ENCODE results near the gene SOX6.
"Not testable (repeated sequence)": the region's sequence is repeated elsewhere in the genome, so short reads cannot be mapped to it uniquely, and the experiment has no call there.

SOX6 gene

DNA sequence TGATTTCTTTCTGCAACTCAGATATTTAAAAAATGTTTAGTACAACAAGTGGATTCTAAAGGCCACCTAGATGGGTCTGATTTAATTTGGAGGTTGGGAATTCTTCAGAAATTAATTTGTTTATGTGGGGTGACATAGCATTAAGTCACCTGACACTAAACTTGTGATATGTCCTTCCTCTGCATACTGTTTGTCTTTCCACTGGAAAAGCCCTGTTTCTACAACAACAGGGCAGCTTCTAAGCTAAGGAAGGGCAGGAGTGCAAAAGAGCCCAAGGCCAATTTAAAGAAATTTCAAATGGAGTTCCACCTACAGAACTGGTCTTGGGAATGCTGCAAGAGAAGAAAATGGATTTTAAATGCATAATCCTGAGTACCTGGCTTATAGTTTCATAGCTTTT lies 319.2 kb downstream of the SOX6 start:
- Histone ChIP-seq H3K27ac (ENCODE audit: insufficient read depth in 1 of 2, low read depth in 1 of 2, low read length in 2 of 2, poor library complexity in 1 of 2, severe bottlenecking in 2 of 2) (no peak overlapping the region), H3K9me3 (ENCODE audit: control extremely low read depth in 1 of 5, control insufficient read depth in 4 of 5, insufficient read depth in 2 of 5, low read depth in 1 of 5, low read length in 4 of 5) (no peaks in the 10 kb centered on the region), H3K4me3 (ENCODE audit: control insufficient read depth in 1 of 7, extremely low read depth in 1 of 7, insufficient read depth in 4 of 7, low read depth in 2 of 7, low read length in 6 of 7) (no peak overlapping the region), H3K27me3 (replicated peaks in 2 of 5; ENCODE audit: control insufficient read depth in 4 of 5, insufficient read depth in 5 of 5, low read length in 4 of 5) (no peaks in the 10 kb centered on the region), H3K4me1 (ENCODE audit: control extremely low read depth in 1 of 4, control insufficient read depth in 4 of 4, insufficient read depth in 4 of 4, low read length in 3 of 4) (no peaks in the 10 kb centered on the region), H3K36me3 (ENCODE audit: control insufficient read depth in 4 of 4, insufficient read depth in 4 of 4, low read length in 3 of 4) (no peaks in the 10 kb centered on the region)
- ChIA-PET CTCF (interaction anchor here (1.0 kb wide), 1 partner anchor 14 kb away, joined by 3 read pairs; no protein-coding TSS in a partner anchor), POLR2A (no interaction called here)
- DNase-seq, result no peak

DNA sequence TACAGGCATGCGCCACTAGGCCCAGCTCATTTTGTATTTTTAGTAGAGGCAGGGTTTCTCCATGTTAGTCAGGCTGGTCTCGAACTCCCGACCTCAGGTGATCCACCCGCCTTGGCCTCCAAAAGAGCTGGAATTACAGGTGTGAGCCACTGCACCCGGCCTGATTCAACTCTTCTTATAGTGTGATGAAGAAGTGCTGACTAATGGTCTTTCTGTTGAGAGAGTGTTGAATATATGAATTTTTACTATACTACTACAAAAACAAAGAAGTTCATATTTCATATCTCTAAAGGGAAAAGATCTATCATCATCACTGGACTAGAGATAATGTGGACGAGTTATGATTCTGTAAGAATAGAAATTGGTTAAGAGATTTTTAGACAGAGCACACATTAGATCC lies 320.1 kb downstream of the SOX6 start:
- H3K9me3 ChIP-seq (ENCODE audit: control extremely low read depth in 1 of 5, control insufficient read depth in 4 of 5, insufficient read depth in 2 of 5, low read depth in 1 of 5, low read length in 4 of 5), result no peaks in the 10 kb centered on the region
- DNase-seq, result no peak
- H3K36me3 ChIP-seq (ENCODE audit: control insufficient read depth in 4 of 4, insufficient read depth in 4 of 4, low read length in 3 of 4), result no peaks in the 10 kb centered on the region
- no peak overlapping the region for H3K4me3 ChIP-seq (ENCODE audit: control insufficient read depth in 1 of 7, extremely low read depth in 1 of 7, insufficient read depth in 4 of 7, low read depth in 2 of 7, low read length in 6 of 7)
- ChIA-PET CTCF (no interaction called here), POLR2A (no interaction called here)
- WGBS (ENCODE audit: insufficient coverage), result 88% methylated on average over 4 of the region's 6 CpGs
- no peaks in the 10 kb centered on the region for H3K4me1 ChIP-seq (ENCODE audit: control extremely low read depth in 1 of 4, control insufficient read depth in 4 of 4, insufficient read depth in 4 of 4, low read length in 3 of 4)
- H3K27me3 ChIP-seq (replicated peaks in 2 of 5; ENCODE audit: control insufficient read depth in 4 of 5, insufficient read depth in 5 of 5, low read length in 4 of 5), result no peaks in the 10 kb centered on the region
- no peak overlapping the region for H3K27ac ChIP-seq (ENCODE audit: insufficient read depth in 1 of 2, low read depth in 1 of 2, low read length in 2 of 2, poor library complexity in 1 of 2, severe bottlenecking in 2 of 2)

DNA sequence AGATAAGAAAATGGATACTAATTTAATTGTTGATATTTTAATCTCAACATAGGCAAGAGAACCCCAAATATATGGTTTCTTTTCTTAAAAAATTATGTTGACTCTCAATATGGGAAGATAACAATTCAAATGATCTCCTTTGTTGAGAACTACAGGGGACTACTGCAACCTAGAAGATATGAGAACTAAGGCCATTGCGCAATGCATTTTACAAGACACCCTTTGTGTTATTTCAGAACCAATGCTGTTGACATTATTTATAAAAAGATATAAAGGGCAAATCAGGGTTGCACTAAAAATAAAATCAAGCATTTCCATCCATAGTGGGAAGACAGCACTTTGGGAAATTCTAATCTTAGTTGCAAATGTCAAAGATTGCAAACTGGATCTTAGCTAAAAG lies 322.3 kb downstream of the SOX6 start:
- POLR2A ChIA-PET, result no interaction called here

DNA sequence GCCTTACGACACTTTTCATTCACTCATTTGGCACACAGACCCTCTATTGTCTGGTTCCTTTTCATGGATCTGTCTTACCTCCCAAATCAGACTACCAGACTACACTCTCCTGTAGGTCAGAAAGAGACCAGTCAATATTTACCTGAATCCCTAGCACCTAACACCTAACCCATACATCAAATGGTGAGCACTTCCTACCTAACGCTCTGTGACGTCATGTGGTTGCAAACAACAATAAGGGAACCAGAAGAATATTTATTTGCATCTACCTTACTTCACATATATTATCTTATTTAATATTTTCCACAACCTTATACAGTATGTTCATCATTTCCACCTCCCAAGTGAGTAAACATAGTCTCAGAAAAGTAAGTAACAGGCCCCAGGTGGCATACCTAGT lies 323.4 kb downstream of the SOX6 start:
- H3K9me3 ChIP-seq (ENCODE audit: control extremely low read depth in 1 of 5, control insufficient read depth in 4 of 5, insufficient read depth in 2 of 5, low read depth in 1 of 5, low read length in 4 of 5), result no peaks in the 10 kb centered on the region
- WGBS (ENCODE audit: insufficient coverage), result 97% methylated on average over 3 of the region's 3 CpGs
- CTCF ChIA-PET, result interaction anchor here (1.1 to 1.9 kb wide), 3 partner anchors 9 to 31 kb away, joined by 3 to 7 read pairs (median 3); no protein-coding TSS in a partner anchor
- H3K27ac ChIP-seq (ENCODE audit: insufficient read depth in 1 of 2, low read depth in 1 of 2, low read length in 2 of 2, poor library complexity in 1 of 2, severe bottlenecking in 2 of 2), result no peak overlapping the region
- no peaks in the 10 kb centered on the region for H3K4me1 ChIP-seq (ENCODE audit: control extremely low read depth in 1 of 4, control insufficient read depth in 4 of 4, insufficient read depth in 4 of 4, low read length in 3 of 4)
- POLR2A ChIA-PET, result no interaction called here
- no peaks in the 10 kb centered on the region for H3K27me3 ChIP-seq (replicated peaks in 2 of 5; ENCODE audit: control insufficient read depth in 4 of 5, insufficient read depth in 5 of 5, low read length in 4 of 5)
- DNase-seq, result no peak
- H3K36me3 ChIP-seq (ENCODE audit: control insufficient read depth in 4 of 4, insufficient read depth in 4 of 4, low read length in 3 of 4), result no peaks in the 10 kb centered on the region
- H3K4me3 ChIP-seq (ENCODE audit: control insufficient read depth in 1 of 7, extremely low read depth in 1 of 7, insufficient read depth in 4 of 7, low read depth in 2 of 7, low read length in 6 of 7), result no peak overlapping the region

More for the DNA sequence above, 322.3 kb downstream of the SOX6 start:
- 88% methylated on average over 1 of the region's 1 CpG for WGBS (ENCODE audit: insufficient coverage)
- H3K9me3 ChIP-seq (ENCODE audit: control extremely low read depth in 1 of 5, control insufficient read depth in 4 of 5, insufficient read depth in 2 of 5, low read depth in 1 of 5, low read length in 4 of 5), result no peaks in the 10 kb centered on the region
- no peaks in the 10 kb centered on the region for H3K36me3 ChIP-seq (ENCODE audit: control insufficient read depth in 4 of 4, insufficient read depth in 4 of 4, low read length in 3 of 4)
- H3K27me3 ChIP-seq (replicated peaks in 2 of 5; ENCODE audit: control insufficient read depth in 4 of 5, insufficient read depth in 5 of 5, low read length in 4 of 5), result no peaks in the 10 kb centered on the region
- H3K4me1 ChIP-seq (ENCODE audit: control extremely low read depth in 1 of 4, control insufficient read depth in 4 of 4, insufficient read depth in 4 of 4, low read length in 3 of 4), result no peaks in the 10 kb centered on the region
- no peak overlapping the region for H3K27ac ChIP-seq (ENCODE audit: insufficient read depth in 1 of 2, low read depth in 1 of 2, low read length in 2 of 2, poor library complexity in 1 of 2, severe bottlenecking in 2 of 2)
- CTCF ChIA-PET, result interaction anchor here (1.9 kb wide), 1 partner anchor 10 kb away, joined by 7 read pairs; no protein-coding TSS in a partner anchor
- DNase-seq, result no peak
- no peak overlapping the region for H3K4me3 ChIP-seq (ENCODE audit: control insufficient read depth in 1 of 7, extremely low read depth in 1 of 7, insufficient read depth in 4 of 7, low read depth in 2 of 7, low read length in 6 of 7)

DNA sequence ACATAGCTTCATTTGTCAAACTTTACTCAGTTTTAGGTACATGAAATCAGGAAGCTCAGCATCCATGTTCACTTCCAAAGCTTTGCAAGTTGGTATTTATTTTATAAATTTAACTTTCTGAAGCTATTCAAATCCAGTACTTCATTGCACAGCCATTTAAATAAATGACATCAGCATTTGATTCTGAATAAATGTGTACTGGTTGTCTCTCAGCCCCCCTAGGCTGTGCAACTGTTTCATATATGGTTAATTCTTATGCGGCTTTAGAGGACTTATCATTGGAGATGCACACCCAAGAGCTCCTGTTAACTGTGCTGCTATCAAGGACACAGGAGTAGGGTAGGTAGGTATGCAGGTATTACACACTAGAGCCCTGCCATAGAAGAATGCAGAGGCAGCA lies 325.1 kb downstream of the SOX6 start:
- WGBS (ENCODE audit: insufficient coverage), result no CpG with 5 or more reads among the region's 1 CpG
- DNase-seq, result no peak
- no peaks in the 10 kb centered on the region for H3K4me1 ChIP-seq (ENCODE audit: control extremely low read depth in 1 of 4, control insufficient read depth in 4 of 4, insufficient read depth in 4 of 4, low read length in 3 of 4)
- CTCF ChIA-PET, result no interaction called here
- no peak overlapping the region for H3K4me3 ChIP-seq (ENCODE audit: control insufficient read depth in 1 of 7, extremely low read depth in 1 of 7, insufficient read depth in 4 of 7, low read depth in 2 of 7, low read length in 6 of 7)
- no peaks in the 10 kb centered on the region for H3K27me3 ChIP-seq (replicated peaks in 2 of 5; ENCODE audit: control insufficient read depth in 4 of 5, insufficient read depth in 5 of 5, low read length in 4 of 5)
- POLR2A ChIA-PET, result no interaction called here
- no peaks in the 10 kb centered on the region for H3K9me3 ChIP-seq (ENCODE audit: control extremely low read depth in 1 of 5, control insufficient read depth in 4 of 5, insufficient read depth in 2 of 5, low read depth in 1 of 5, low read length in 4 of 5)
- H3K36me3 ChIP-seq (ENCODE audit: control insufficient read depth in 4 of 4, insufficient read depth in 4 of 4, low read length in 3 of 4), result no peaks in the 10 kb centered on the region
- no peak overlapping the region for H3K27ac ChIP-seq (ENCODE audit: insufficient read depth in 1 of 2, low read depth in 1 of 2, low read length in 2 of 2, poor library complexity in 1 of 2, severe bottlenecking in 2 of 2)

DNA sequence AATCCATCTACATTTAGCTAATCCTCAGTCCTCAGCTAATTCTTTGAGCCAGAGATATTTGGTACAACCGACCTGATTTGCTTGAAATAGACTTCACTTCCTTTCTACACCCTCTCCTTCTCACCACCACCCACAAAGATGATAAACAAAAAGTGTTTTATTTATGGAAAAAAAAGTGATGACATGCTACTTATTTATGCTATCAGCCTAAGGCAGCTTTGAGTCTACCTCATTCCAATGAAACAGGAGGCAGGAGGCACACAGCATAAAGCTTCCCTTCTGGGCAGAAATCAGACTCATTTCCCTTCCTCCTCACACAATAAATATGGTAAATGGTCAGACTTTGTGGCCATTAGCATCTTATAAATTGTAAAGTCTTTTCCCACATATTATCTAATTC lies 325.7 kb downstream of the SOX6 start:
- no peaks in the 10 kb centered on the region for H3K36me3 ChIP-seq (ENCODE audit: control insufficient read depth in 4 of 4, insufficient read depth in 4 of 4, low read length in 3 of 4)
- ChIA-PET POLR2A (interaction anchor here (0.6 kb wide), 1 partner anchor 1054 kb away, joined by 6 read pairs; no protein-coding TSS in a partner anchor), CTCF (no interaction called here)
- H3K27ac ChIP-seq (ENCODE audit: insufficient read depth in 1 of 2, low read depth in 1 of 2, low read length in 2 of 2, poor library complexity in 1 of 2, severe bottlenecking in 2 of 2), result no peak overlapping the region
- no peak overlapping the region for H3K4me3 ChIP-seq (ENCODE audit: control insufficient read depth in 1 of 7, extremely low read depth in 1 of 7, insufficient read depth in 4 of 7, low read depth in 2 of 7, low read length in 6 of 7)
- no peak for DNase-seq
- WGBS (ENCODE audit: insufficient coverage), result no CpG with 5 or more reads among the region's 1 CpG
- H3K4me1 ChIP-seq (ENCODE audit: control extremely low read depth in 1 of 4, control insufficient read depth in 4 of 4, insufficient read depth in 4 of 4, low read length in 3 of 4), result no peaks in the 10 kb centered on the region
- no peaks in the 10 kb centered on the region for H3K27me3 ChIP-seq (replicated peaks in 2 of 5; ENCODE audit: control insufficient read depth in 4 of 5, insufficient read depth in 5 of 5, low read length in 4 of 5)
- H3K9me3 ChIP-seq (ENCODE audit: control extremely low read depth in 1 of 5, control insufficient read depth in 4 of 5, insufficient read depth in 2 of 5, low read depth in 1 of 5, low read length in 4 of 5), result no peaks in the 10 kb centered on the region

DNA sequence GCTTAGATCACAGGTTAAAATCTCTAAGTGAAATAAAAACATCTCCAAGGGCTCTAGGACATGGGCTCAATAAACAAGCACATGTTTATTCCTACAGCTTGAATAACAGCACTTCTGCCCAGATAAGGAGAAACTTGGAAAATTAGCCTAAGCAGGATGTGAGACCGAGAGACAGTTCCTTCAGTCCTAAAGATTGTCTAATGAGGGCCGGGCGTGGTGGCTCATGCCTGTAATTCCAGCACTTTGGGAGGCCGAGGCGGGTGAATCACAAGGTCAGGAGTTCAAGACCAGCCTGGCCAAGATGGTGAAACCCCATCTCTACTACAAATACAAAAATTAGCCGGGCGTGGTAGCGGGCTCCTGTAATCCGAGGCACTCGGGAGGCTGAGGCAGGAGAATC lies 327.2 kb downstream of the SOX6 start:
- DNase-seq, CTCF ChIA-PET: not testable (repeated sequence)
- WGBS (ENCODE audit: insufficient coverage), result 99% methylated on average over 7 of the region's 10 CpGs

More for the DNA sequence above, 327.2 kb downstream of the SOX6 start:
- H3K36me3 ChIP-seq (ENCODE audit: control insufficient read depth in 4 of 4, insufficient read depth in 4 of 4, low read length in 3 of 4); H3K4me3 ChIP-seq (ENCODE audit: control insufficient read depth in 1 of 7, extremely low read depth in 1 of 7, insufficient read depth in 4 of 7, low read depth in 2 of 7, low read length in 6 of 7); H3K27me3 ChIP-seq (replicated peaks in 2 of 5; ENCODE audit: control insufficient read depth in 4 of 5, insufficient read depth in 5 of 5, low read length in 4 of 5); H3K9me3 ChIP-seq (ENCODE audit: control extremely low read depth in 1 of 5, control insufficient read depth in 4 of 5, insufficient read depth in 2 of 5, low read depth in 1 of 5, low read length in 4 of 5); H3K4me1 ChIP-seq (ENCODE audit: control extremely low read depth in 1 of 4, control insufficient read depth in 4 of 4, insufficient read depth in 4 of 4, low read length in 3 of 4); H3K27ac ChIP-seq (ENCODE audit: insufficient read depth in 1 of 2, low read depth in 1 of 2, low read length in 2 of 2, poor library complexity in 1 of 2, severe bottlenecking in 2 of 2); POLR2A ChIA-PET: not testable (repeated sequence)
